Liver (tissue), 9 donors: ENCODE data around the gene DNAJC22. TPM values are rescaled to one million over a fixed set of nuclear protein-coding genes. Genes with fewer than 3 reads are reported as not detected.
A peak's percentile ranks its signal among the peaks of the same experiment; 100 is the strongest.

ENCODE experiments used
- DNase-seq: peaks from one replicate; pipeline ENCODE4 v3.0.0-alpha.2; 2017; ENCODE audit warnings: low spot score
- H3K27ac ChIP-seq, 2 donors: one replicate each; pipeline ENCODE4 v1.7.0; 2013; ENCODE audit warnings: inconsistent platforms in 2 of 2, low read length in 2 of 2, control low read depth in 1 of 2, low read depth in 1 of 2, mild to moderate bottlenecking in 1 of 2
- H3K27me3 ChIP-seq, 4 donors: one replicate each; pipeline versions ENCODE4 v1.6.1 to v1.7.0; 2013; ENCODE audit warnings: low read length in 3 of 4, inconsistent platforms in 1 of 4, mild to moderate bottlenecking in 1 of 4, moderate library complexity in 1 of 4; ENCODE audit not compliant: control insufficient read depth in 4 of 4, insufficient read depth in 4 of 4
- H3K36me3 ChIP-seq, 4 donors: one replicate each; pipeline versions ENCODE4 v1.6.1 to v1.7.0; 2013; ENCODE audit warnings: low read length in 3 of 4, mild to moderate bottlenecking in 3 of 4, low read depth in 1 of 4, moderate library complexity in 1 of 4; ENCODE audit not compliant: control insufficient read depth in 4 of 4, insufficient read depth in 3 of 4
- H3K4me1 ChIP-seq, 4 donors: one replicate each; pipeline versions ENCODE4 v1.6.1 to v1.7.0; 2013; ENCODE audit warnings: low read length in 3 of 4, mild to moderate bottlenecking in 3 of 4, moderate library complexity in 1 of 4; ENCODE audit not compliant: control insufficient read depth in 4 of 4, insufficient read depth in 4 of 4
- H3K4me3 ChIP-seq, 3 donors: one replicate each; pipeline versions ENCODE4 v1.6.1 to v1.7.0; 2013; ENCODE audit warnings: low read length in 3 of 3, control low read depth in 1 of 3, low read depth in 1 of 3, mild to moderate bottlenecking in 1 of 3
- H3K9ac ChIP-seq, 2 donors: one replicate each; pipeline ENCODE4 v1.7.0; 2013; ENCODE audit warnings: low read length in 2 of 2, mild to moderate bottlenecking in 2 of 2, moderate library complexity in 2 of 2, control low read depth in 1 of 2, low read depth in 1 of 2
- H3K9me3 ChIP-seq, 4 donors: one replicate each; pipeline versions ENCODE4 v1.6.1 to v1.7.0; 2013; ENCODE audit warnings: low read length in 3 of 4; ENCODE audit not compliant: control insufficient read depth in 4 of 4
- FOXA1 ChIP-seq: IDR thresholded peaks from 2 replicates; pipeline ENCODE4 v1.6.1; 2016; ENCODE audit warnings: antibody characterized with exemption
- HNF4A ChIP-seq, 2 donors: conservative IDR thresholded peaks; 2 replicates each; pipeline ENCODE4 v1.6.1; 2016; ENCODE audit warnings: antibody characterized with exemption in 2 of 2, mild to moderate bottlenecking in 2 of 2
- RAD21 ChIP-seq, 2 donors: IDR thresholded peaks; 2 replicates each; pipeline ENCODE4 v1.6.1; 2016; ENCODE audit warnings: antibody characterized with exemption in 2 of 2, mild to moderate bottlenecking in 2 of 2
- YY1 ChIP-seq: IDR thresholded peaks from 2 replicates; pipeline ENCODE4 v1.6.1; 2016; ENCODE audit warnings: antibody characterized with exemption, mild to moderate bottlenecking
- WGBS: extraction: QIAGEN DNeasy Blood & Tissue Kit; methylation state at CpG from one replicate; pipeline ENCODE4 v1.1.7; 2013; 5-methylcytosine and 5-hydroxymethylcytosine counted together
- polyA plus RNA-seq, 2 donors: library from polyadenylated mRNA; stranded (reverse) in 1 of 2; unstranded in 1 of 2; fragments of 200-250 nt in 1 of 2; fragments of >200 nt in 1 of 2; fragmentation: Nextera tagmentation in 1 of 2; extraction: Ambion mirVana in 1 of 2; gene quantifications; one replicate each; pipeline versions ENCODE4 v1.2.1 to v1.2.3, GENCODE V29; 2013 to 2015
- total RNA-seq, 2 donors: library from RNA; depleted of rRNA; stranded (reverse); fragments of >200 nt; gene quantifications; one replicate each; pipeline ENCODE4 v1.2.3, GENCODE V29; 2014
- TF ChIP-seq, protein P1 (sequence below): IDR thresholded peaks from 2 replicates; pipeline ENCODE4 v1.6.1; 2016; ENCODE audit warnings: antibody characterized with exemption, mild to moderate bottlenecking
- TF ChIP-seq, protein P2 (sequence below): fragments of 150-350 bp; IDR thresholded peaks from 2 replicates; pipeline ENCODE4 v1.5.1; 2017; ENCODE audit warnings: improper control_type of control experiment, low read depth, low read length; ENCODE audit not compliant: missing input control
- TF ChIP-seq, protein P3 (sequence below): IDR thresholded peaks from 2 replicates; pipeline ENCODE4 v1.6.1; 2016; ENCODE audit warnings: antibody characterized with exemption
- donor health status: healthy.
- donor health status: healthy.
- donor health status: healthy.
- donor health status: healthy.
- donor health status: healthy.

The DNAJC22 gene
- total and polyA plus RNA-seq, 4 donors, result 16.6 to 49.4 (median 28.2) TPM

DNA sequence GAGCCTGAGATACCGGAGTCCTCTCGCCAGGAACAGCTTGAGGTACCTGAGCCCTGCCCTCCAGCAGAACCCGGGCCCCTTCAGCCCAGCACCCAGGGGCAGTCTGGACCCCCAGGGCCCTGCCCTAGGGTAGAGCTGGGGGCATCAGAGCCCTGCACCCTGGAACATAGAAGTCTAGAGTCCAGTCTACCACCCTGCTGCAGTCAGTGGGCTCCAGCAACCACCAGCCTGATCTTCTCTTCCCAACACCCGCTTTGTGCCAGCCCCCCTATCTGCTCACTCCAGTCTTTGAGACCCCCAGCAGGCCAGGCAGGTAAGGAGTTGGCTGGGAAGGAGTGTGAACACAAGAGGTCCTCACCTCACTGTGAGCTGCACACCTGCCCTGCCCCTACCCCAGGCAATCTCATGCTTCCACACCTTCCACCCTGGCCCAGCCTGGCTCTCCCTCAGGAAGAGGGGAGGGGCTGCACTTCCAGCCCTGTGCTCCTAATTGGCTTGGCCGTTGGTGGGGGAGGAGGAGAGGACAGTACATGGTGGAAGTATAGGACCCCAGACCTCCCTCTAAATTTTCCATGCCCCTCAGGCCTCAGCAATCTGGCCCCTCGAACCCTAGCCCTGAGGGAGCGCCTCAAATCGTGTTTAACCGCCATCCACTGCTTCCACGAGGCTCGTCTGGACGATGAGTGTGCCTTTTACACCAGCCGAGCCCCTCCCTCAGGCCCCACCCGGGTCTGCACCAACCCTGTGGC, 15.9 kb upstream of the DNAJC22 start (continued):
- TF ChIP-seq, protein P1, sequence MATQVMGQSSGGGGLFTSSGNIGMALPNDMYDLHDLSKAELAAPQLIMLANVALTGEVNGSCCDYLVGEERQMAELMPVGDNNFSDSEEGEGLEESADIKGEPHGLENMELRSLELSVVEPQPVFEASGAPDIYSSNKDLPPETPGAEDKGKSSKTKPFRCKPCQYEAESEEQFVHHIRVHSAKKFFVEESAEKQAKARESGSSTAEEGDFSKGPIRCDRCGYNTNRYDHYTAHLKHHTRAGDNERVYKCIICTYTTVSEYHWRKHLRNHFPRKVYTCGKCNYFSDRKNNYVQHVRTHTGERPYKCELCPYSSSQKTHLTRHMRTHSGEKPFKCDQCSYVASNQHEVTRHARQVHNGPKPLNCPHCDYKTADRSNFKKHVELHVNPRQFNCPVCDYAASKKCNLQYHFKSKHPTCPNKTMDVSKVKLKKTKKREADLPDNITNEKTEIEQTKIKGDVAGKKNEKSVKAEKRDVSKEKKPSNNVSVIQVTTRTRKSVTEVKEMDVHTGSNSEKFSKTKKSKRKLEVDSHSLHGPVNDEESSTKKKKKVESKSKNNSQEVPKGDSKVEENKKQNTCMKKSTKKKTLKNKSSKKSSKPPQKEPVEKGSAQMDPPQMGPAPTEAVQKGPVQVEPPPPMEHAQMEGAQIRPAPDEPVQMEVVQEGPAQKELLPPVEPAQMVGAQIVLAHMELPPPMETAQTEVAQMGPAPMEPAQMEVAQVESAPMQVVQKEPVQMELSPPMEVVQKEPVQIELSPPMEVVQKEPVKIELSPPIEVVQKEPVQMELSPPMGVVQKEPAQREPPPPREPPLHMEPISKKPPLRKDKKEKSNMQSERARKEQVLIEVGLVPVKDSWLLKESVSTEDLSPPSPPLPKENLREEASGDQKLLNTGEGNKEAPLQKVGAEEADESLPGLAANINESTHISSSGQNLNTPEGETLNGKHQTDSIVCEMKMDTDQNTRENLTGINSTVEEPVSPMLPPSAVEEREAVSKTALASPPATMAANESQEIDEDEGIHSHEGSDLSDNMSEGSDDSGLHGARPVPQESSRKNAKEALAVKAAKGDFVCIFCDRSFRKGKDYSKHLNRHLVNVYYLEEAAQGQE, result no peak
- TF ChIP-seq FOXA1, result no peak

DNA sequence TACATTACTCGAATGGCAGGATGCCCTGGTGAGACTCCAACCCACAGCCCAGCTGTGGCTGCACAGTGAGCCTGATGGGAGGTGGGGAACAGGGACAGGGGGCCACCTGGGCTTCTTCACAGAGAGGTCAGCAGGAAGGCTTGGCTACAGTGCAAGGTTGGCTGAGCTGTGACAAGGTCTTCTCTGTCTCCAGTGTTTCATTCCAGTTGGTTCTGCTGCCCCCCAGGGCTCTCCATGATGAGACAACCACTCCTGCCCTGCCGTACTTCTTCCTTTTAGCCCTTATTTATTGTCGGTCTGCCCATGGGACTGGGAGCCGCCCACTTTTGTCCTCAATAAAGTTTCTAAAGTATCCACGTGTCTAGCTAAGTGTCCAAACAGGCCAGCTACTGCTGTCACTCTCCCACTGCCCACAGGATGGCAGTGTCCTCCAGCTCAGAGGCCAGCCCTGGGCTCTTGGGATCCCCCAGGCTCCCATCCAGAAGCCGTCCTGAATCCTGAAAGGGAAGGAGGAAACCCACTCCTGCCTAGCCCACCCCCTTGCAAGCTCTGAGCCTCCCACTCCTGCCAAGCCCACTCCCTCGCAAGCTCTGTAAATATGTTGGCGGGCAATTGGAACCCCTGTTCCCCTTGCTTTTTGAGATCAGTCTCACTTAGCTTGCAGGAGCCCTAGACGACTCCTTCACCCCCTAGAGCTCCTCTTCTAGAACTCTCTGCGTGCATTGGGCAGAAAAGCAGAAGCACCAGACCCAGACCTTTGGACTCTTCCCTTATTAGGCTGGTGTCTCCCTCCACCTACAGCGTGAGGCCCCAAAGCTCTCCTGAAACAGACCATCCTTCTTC, 15.1 kb upstream of the DNAJC22 start:
- H3K27me3 ChIP-seq, result peaks cover 0 to 13% (median under 1%) of the 10 kb centered on the region in 4 donors
- no peaks in the 10 kb centered on the region for H3K36me3 ChIP-seq
- H3K4me1 ChIP-seq, result peaks cover 0 to 8% (median 4%) of the 10 kb centered on the region in 4 donors
- H3K9ac ChIP-seq, result no peak overlapping the region
- H3K4me3 ChIP-seq, result no peak overlapping the region
- no peaks in the 10 kb centered on the region for H3K9me3 ChIP-seq
- no peak overlapping the region for H3K27ac ChIP-seq
- peak; percentile 94 to 97 for TF ChIP-seq RAD21 (IDR thresholded peaks at IDR 0.05)
- TF ChIP-seq, protein P2, sequence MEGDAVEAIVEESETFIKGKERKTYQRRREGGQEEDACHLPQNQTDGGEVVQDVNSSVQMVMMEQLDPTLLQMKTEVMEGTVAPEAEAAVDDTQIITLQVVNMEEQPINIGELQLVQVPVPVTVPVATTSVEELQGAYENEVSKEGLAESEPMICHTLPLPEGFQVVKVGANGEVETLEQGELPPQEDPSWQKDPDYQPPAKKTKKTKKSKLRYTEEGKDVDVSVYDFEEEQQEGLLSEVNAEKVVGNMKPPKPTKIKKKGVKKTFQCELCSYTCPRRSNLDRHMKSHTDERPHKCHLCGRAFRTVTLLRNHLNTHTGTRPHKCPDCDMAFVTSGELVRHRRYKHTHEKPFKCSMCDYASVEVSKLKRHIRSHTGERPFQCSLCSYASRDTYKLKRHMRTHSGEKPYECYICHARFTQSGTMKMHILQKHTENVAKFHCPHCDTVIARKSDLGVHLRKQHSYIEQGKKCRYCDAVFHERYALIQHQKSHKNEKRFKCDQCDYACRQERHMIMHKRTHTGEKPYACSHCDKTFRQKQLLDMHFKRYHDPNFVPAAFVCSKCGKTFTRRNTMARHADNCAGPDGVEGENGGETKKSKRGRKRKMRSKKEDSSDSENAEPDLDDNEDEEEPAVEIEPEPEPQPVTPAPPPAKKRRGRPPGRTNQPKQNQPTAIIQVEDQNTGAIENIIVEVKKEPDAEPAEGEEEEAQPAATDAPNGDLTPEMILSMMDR, result peak; percentile 90
- TF ChIP-seq, protein P3, sequence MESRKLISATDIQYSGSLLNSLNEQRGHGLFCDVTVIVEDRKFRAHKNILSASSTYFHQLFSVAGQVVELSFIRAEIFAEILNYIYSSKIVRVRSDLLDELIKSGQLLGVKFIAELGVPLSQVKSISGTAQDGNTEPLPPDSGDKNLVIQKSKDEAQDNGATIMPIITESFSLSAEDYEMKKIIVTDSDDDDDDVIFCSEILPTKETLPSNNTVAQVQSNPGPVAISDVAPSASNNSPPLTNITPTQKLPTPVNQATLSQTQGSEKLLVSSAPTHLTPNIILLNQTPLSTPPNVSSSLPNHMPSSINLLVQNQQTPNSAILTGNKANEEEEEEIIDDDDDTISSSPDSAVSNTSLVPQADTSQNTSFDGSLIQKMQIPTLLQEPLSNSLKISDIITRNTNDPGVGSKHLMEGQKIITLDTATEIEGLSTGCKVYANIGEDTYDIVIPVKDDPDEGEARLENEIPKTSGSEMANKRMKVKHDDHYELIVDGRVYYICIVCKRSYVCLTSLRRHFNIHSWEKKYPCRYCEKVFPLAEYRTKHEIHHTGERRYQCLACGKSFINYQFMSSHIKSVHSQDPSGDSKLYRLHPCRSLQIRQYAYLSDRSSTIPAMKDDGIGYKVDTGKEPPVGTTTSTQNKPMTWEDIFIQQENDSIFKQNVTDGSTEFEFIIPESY, result no peak
- DNase-seq, result no peak
- 43% methylated on average over 11 of the region's 11 CpGs for WGBS

DNA sequence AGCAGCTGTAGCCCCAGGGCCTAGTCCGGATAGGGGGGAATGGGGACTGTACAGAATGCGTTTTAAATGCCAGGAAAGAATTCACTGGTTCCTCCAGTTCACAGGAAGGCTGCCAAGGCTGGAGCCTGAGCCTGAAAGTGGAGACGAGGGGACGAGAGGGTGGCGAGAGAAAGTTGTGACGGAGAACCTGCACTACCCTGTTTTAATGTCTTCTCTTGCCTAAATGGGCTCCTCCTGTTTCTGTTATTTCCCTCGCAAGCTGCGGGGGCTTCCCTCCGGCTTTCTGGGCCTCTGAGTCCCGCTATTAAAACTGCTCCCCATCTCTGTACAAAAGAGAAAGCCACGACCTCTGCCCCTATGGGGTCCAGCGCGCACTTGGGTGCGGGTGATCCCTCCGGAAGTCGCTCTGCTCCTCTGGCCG, 14.2 kb upstream of the DNAJC22 start:
- H3K4me3 ChIP-seq, result no peak overlapping the region
- H3K27me3 ChIP-seq, result peaks cover 0 to 13% (median 2%) of the 10 kb centered on the region in 4 donors
- peaks cover 0 to 13% (median 9%) of the 10 kb centered on the region in 4 donors for H3K4me1 ChIP-seq

More for the DNA sequence above, 14.2 kb upstream of the DNAJC22 start:
- WGBS, result 79% methylated on average over 17 of the region's 17 CpGs
- no peaks in the 10 kb centered on the region for H3K9me3 ChIP-seq
- no peak overlapping the region for H3K27ac ChIP-seq
- TF ChIP-seq HNF4A (conservative IDR thresholded peaks at IDR 0.05) (no peak), YY1 (no peak)
- H3K36me3 ChIP-seq, result no peaks in the 10 kb centered on the region
- no peak for DNase-seq
- H3K9ac ChIP-seq, result no peak overlapping the region
